Testis (tissue), 5 donors: ENCODE measurements around the gene CRPPA. TPM values are rescaled to one million over a fixed set of nuclear protein-coding genes. Genes with fewer than 3 reads are reported as not detected.
A peak's percentile ranks its signal among the peaks of the same experiment; 100 is the strongest.

ENCODE experiments used
- DNase-seq: peaks from one replicate; pipeline ENCODE4 v3.0.0-alpha.2; 2019
- H3K27ac ChIP-seq, 2 donors: fragments of 200-600 bp; sonication (generic); one replicate each; pipeline ENCODE4 v1.5.1; 2019
- H3K27me3 ChIP-seq: fragments of 200-600 bp; sonication (generic); one replicate; pipeline ENCODE4 v1.5.1; 2019
- H3K36me3 ChIP-seq: fragments of 200-600 bp; sonication (generic); one replicate; pipeline ENCODE4 v1.5.1; 2017; ENCODE audit warnings: low read depth; ENCODE audit errors: missing control alignments
- H3K4me1 ChIP-seq: fragments of 200-600 bp; sonication (generic); one replicate; pipeline ENCODE4 v1.5.1; 2019
- H3K4me3 ChIP-seq, 2 donors: fragments of 200-600 bp; sonication (generic); one replicate each; pipeline ENCODE4 v1.5.1; 2017 to 2019
- H3K9me3 ChIP-seq: fragments of 200-600 bp; sonication (generic); one replicate; pipeline ENCODE4 v1.5.1; 2017
- POLR2A ChIP-seq: fragments of 450-650 bp; IDR thresholded peaks from one replicate; pipeline ENCODE4 v1.6.1; 2017; ENCODE audit warnings: antibody characterized with exemption, mild to moderate bottlenecking, moderate library complexity
- WGBS, 2 donors: methylation state at CpG; one replicate each; pipeline ENCODE4 v1.1.5; 2018; 5-methylcytosine and 5-hydroxymethylcytosine counted together
- intact Hi-C: fragments of 100-400 bp; cut with DNase I; formaldehyde crosslinking; loops from one replicate; pipeline ENCODE4 v1.15.1; 2023; ENCODE audit warnings: low total_unique reads
- long read RNA-seq, 2 donors: transcript quantifications; one replicate each; lab custom pipeline, GENCODE V29; 2026
- polyA plus RNA-seq: library from polyadenylated mRNA; stranded (reverse); fragments of 350-450 nt; fragmentation: Illumina TruSeq; extraction: RNeasy Lipid Tissue Mini Kit (QIAGEN cat#74804); gene quantifications from one replicate; pipeline ENCODE4 v1.2.3, GENCODE V29; 2014; ENCODE audit warnings: low read depth, low replicate concordance; ENCODE audit not compliant: insufficient read depth
- total RNA-seq, 2 donors: library from RNA; depleted of rRNA; stranded (reverse); fragments of >200 nt; gene quantifications; one replicate each; pipeline ENCODE4 v1.2.3, GENCODE V29; 2016
- TF ChIP-seq, protein P1 (sequence below), 3 experiments: fragments of 450-650 bp in 2 of 3; fragments of 200-600 bp in 1 of 3; sonication (generic) in 1 of 3; IDR thresholded peaks; one replicate each; pipeline ENCODE4 v1.5.1; 2016 to 2019; ENCODE audit warnings: antibody characterized with exemption in 3 of 3, mild to moderate bottlenecking in 2 of 3, moderate library complexity in 1 of 3

The CRPPA gene
- 1 to 10 TPM; 2.1 to 3.7 TPM for total RNA-seq
- 1.5 TPM for polyA plus RNA-seq
- long read RNA-seq, donor 1, full-length matches to known transcripts, result 2 of 2 reads
- long read RNA-seq, donor 1, partial matches to known transcripts, result 0 of 2 reads
- long read RNA-seq, donor 1, other reads (novel, unspliced or antisense), result 0 of 2 reads
- long read RNA-seq, donor 2, result 0 reads

DNA sequence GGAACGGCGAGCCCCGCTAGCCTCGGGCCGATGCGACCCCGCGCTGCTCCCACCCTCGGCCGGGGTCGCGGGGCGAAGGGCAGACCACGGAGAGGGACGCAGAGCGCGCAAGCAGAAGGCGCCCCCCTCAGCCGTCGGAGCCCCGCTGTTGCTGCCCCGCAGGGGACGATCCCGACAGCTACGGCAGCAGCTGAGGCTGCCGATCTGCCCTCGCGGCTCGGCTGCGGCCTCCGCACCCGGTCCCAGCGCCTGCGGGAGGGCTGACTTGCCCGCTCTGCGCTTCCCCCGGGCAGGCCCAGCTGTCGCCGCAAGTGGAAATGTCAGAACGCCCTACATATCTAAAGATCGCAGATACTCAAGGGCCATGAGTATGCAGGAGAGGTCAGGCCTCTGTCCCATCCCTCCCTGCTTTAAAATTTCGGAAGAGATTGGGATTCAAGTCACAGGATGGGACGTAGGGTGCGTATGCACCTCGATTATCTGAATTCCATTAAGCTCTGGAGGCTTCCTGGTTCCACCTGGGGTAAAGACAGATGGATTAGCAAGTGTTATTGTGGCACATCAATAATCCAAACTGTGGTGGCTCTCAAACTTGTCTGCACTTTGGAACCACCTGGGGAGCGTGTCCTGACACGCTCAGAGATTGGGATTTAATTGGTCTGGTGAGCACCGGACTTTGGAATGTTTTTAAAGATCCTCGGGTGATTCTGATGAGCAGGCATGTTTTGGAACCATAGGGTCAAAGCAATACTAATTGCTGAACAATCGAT lies at the start of gene CRPPA:
TSS of gene CRPPA (minus strand) at position 206 of the 770 bp plus-strand sequence. CDS start 216 bp downstream, outside the sequence.
- no peak for DNase-seq
- 4 to 17% methylated on average over 13 to 35 of the region's 50 CpGs for WGBS, 2 donors
- Histone ChIP-seq H3K4me1 (peaks cover 16% of the 10 kb centered on the region), H3K27ac (peak within 1 kb of the TSS; percentile 93 to 98), H3K4me3 (peak within 1 kb of the TSS; percentile 72 to 77), H3K9me3 (no peaks in the 10 kb centered on the region), H3K27me3 (no peaks in the 10 kb centered on the region), H3K36me3 (no peaks in the 10 kb centered on the region)
- TF ChIP-seq, protein P1, sequence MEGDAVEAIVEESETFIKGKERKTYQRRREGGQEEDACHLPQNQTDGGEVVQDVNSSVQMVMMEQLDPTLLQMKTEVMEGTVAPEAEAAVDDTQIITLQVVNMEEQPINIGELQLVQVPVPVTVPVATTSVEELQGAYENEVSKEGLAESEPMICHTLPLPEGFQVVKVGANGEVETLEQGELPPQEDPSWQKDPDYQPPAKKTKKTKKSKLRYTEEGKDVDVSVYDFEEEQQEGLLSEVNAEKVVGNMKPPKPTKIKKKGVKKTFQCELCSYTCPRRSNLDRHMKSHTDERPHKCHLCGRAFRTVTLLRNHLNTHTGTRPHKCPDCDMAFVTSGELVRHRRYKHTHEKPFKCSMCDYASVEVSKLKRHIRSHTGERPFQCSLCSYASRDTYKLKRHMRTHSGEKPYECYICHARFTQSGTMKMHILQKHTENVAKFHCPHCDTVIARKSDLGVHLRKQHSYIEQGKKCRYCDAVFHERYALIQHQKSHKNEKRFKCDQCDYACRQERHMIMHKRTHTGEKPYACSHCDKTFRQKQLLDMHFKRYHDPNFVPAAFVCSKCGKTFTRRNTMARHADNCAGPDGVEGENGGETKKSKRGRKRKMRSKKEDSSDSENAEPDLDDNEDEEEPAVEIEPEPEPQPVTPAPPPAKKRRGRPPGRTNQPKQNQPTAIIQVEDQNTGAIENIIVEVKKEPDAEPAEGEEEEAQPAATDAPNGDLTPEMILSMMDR (IDR thresholded peaks at IDR 0.05), result no peak
- TF ChIP-seq POLR2A, result no peak
- intact Hi-C loops, result loop anchor here (10.0 kb wide), 1 partner anchor 727 kb away; no protein-coding TSS in a partner anchor

DNA sequence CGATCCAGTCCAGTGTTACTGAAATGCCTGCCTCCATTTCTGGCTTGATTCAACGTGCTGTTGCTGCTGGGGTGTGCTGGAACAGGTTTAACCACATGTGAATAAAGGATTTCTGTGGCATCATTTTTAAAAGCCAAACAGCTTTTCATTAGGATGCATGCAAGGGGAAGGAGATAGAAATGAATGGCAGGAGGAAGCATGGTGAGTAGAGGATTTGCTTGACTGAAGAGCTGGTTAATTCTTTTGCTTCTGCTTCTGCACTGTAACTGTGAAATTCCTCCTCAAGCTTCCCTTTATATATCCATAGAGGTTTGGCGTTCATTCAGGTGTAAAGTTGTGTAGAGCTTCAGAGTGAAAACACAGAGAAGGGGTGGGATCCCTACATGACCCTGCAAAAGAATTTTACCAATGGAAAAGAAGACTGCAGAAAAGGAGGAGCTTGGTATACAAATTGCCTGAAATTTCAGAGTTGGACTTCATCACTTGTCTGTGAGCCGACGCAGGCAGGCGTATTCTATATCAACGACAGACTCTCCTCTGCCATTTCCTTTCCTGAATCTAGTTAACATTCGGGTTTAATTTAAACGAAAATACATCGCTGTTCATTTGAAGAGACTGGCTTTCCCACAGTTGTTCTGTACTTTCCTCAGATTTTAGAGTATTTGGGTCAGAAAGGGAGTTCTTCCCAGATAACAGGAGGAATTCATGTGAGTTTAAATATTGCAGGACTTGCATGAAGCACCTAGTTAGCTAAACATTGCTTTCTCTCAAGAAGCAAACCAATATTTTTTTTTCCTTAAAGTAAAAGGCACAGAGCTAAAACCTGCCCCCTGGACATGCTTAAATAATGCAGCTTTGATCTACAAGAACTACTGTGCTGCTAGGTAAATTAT lies 44.4 kb upstream of the CRPPA start, which contains the start of gene SOSTDC1:
TSS of gene SOSTDC1 (minus strand) at position 270 of the 893 bp plus-strand sequence. CDS start at position 200, 70 bp downstream.
- TF ChIP-seq POLR2A, result no peak
- TF ChIP-seq, protein P1 (IDR thresholded peaks at IDR 0.05), result no peak
- H3K36me3 ChIP-seq, result no peaks in the 10 kb centered on the region
- H3K27me3 ChIP-seq, result no peaks in the 10 kb centered on the region
- no peak within 1 kb of the TSS for H3K27ac ChIP-seq
- no peak for DNase-seq
- intact Hi-C loops, result no loop called here
- H3K9me3 ChIP-seq, result no peaks in the 10 kb centered on the region
- 21 to 32% methylated on average over 10 of the region's 10 CpGs for WGBS, 2 donors
- H3K4me1 ChIP-seq, result no peaks in the 10 kb centered on the region
- no peak within 1 kb of the TSS for H3K4me3 ChIP-seq

DNA sequence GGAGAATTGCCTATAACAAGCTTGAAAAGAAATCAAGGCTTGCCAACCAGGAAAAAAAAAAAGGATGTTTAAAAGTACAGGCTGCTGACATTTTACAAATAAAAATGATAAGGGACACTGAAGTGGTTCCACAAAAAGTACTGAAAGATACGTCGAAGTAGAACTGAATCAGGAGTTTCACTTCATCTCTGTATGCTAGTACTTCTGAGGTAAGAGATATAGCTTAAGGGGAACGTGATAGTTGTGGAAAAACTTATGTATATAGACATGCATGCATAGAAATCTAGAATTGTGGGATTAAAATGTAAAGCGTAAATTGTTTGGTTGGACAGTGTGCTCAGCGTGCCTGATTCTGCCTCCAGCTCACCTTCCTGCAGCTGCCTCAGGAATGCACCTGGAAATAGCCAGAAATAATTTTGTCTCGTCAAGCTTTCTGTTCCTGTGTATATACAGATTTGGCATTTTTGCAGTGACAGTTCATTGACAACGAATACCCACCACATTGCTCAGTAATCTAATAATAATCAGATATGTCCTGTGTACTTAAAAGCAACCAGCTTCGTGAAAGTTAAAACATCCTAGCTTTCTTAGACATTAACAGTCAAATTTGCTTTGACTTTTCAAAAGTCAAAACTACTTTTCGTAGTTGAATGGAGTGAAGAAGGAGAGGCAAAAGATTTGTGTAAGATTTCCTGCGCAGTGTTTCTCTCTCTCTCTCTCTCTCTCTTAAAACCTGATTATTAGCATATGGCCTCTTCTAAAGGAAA lies 42.8 kb upstream of the CRPPA start:
- 39 to 51% methylated on average over 10 of the region's 10 CpGs for WGBS, 2 donors
- DNase-seq, result no peak
- H3K9me3 ChIP-seq, result no peaks in the 10 kb centered on the region
- TF ChIP-seq, protein P1 (IDR thresholded peaks at IDR 0.05), result no peak
- TF ChIP-seq POLR2A, result no peak
- intact Hi-C loops, result no loop called here
- H3K27me3 ChIP-seq, result no peaks in the 10 kb centered on the region
- H3K36me3 ChIP-seq, result no peaks in the 10 kb centered on the region
- no peaks in the 10 kb centered on the region for H3K4me1 ChIP-seq
- H3K4me3 ChIP-seq, result no peak overlapping the region
- H3K27ac ChIP-seq, result no peak overlapping the region

DNA sequence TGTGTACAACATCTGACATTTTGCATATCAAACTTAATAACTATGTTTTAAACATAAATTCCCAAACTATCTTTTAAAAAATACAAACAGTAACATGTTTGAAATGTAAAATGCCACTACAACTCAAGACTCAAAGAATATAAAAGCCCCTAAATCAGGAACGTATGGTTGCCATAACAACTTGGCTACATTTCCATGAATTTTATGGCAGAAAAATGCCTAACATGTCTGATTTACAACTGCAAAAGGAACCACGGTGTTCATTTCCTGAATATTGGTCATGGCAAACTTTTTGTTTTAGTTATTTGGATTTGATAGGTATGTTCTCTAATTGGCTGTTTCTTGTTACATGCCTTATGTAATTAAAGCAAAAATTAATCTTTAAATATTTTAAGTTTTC lies 42.2 kb upstream of the CRPPA start:
- Histone ChIP-seq H3K9me3 (no peaks in the 10 kb centered on the region), H3K36me3 (no peaks in the 10 kb centered on the region), H3K27me3 (no peaks in the 10 kb centered on the region), H3K4me1 (no peaks in the 10 kb centered on the region), H3K27ac (no peak overlapping the region), H3K4me3 (no peak overlapping the region)
- 41 to 47% methylated on average over 2 of the region's 2 CpGs for WGBS, 2 donors
- DNase-seq, result no peak
- TF ChIP-seq, protein P1 (IDR thresholded peaks at IDR 0.05), result no peak
- no peak for TF ChIP-seq POLR2A
- intact Hi-C loops, result no loop called here
